ENCODE results near the gene SLC17A2. TPM values are rescaled to one million over a fixed set of nuclear protein-coding genes. Genes with fewer than 3 reads are reported as not detected.
"Not testable (repeated sequence)": the region's sequence is repeated elsewhere in the genome, so short reads cannot be mapped to it uniquely, and the experiment has no call there.

SLC17A2 gene
- total and polyA plus RNA-seq, 9 donors, result not detected

DNA sequence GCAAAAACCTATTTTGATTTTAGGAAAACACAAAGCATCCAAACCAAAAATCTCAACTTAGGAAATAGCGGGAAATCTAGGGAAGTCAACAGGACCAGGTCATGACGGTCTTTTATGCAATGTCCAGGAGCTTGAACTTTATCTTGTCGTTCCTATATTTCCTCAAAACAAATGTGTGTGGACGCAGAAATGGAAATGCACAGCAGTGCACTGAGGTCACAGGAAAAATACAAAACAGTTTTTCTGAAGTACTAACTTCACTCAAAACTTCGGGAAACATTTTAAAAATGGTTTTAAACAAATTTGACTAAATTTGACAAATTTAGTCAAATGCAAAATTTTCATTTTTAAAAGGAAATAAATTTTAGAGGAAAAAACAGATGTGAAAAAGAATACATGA is 5.5 kb upstream of the SLC17A2 start:
- H3K36me3 ChIP-seq, result no peaks in the 10 kb centered on the region
- WGBS, 3 donors, result 75 to 85% (median 76%) methylated on average over 5 of the region's 5 CpGs
- DNase-seq, result no peak

DNA sequence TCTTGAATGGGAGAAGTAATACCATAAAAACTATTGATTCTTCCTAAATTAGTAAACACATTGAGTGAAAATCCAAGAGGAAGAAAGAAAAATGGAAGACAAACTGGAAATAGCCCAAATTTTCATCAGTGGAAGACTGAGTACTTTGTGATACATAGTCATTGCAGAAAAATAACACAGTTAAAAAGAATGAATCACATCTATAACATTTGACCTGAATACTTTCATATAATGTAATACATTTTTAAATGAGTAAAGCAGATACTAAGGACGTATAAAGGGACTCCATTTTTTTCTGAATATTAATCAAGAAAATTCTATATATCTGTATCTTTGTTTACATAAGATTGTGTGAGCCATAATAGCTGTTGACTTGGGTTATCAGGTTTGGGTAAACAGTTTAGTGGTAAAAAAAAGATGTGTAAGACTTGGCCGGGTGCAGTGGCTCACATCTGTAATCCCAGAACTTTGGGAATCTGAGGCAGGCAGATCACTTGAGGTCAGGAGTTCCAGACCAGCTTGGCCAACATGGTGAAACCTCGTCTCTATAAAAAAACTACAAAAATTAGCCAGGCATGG is 4.3 kb upstream of the SLC17A2 start:
- no peak overlapping the region for H3K4me3 ChIP-seq
- no peak overlapping the region for H3K27ac ChIP-seq
- TF ChIP-seq, protein P1, sequence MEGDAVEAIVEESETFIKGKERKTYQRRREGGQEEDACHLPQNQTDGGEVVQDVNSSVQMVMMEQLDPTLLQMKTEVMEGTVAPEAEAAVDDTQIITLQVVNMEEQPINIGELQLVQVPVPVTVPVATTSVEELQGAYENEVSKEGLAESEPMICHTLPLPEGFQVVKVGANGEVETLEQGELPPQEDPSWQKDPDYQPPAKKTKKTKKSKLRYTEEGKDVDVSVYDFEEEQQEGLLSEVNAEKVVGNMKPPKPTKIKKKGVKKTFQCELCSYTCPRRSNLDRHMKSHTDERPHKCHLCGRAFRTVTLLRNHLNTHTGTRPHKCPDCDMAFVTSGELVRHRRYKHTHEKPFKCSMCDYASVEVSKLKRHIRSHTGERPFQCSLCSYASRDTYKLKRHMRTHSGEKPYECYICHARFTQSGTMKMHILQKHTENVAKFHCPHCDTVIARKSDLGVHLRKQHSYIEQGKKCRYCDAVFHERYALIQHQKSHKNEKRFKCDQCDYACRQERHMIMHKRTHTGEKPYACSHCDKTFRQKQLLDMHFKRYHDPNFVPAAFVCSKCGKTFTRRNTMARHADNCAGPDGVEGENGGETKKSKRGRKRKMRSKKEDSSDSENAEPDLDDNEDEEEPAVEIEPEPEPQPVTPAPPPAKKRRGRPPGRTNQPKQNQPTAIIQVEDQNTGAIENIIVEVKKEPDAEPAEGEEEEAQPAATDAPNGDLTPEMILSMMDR (IDR thresholded peaks at IDR 0.05), result no peak
- no peak for TF ChIP-seq EP300 (IDR thresholded peaks at IDR 0.05)
- no peak for TF ChIP-seq POLR2A (IDR thresholded peaks at IDR 0.05)
- WGBS, 3 donors, result 60 to 79% (median 62%) methylated on average over 3 of the region's 3 CpGs
- H3K36me3 ChIP-seq, result no peaks in the 10 kb centered on the region
- no peaks in the 10 kb centered on the region for H3K9me3 ChIP-seq
- no peak for DNase-seq
- intact Hi-C loops (cut with DNase I), result no loop called here
- H3K27me3 ChIP-seq, result no peaks in the 10 kb centered on the region
- H3K4me1 ChIP-seq (ENCODE audit: insufficient read depth), result no peaks in the 10 kb centered on the region

More for the DNA sequence above, 5.5 kb upstream of the SLC17A2 start:
- Histone ChIP-seq H3K9me3 (no peaks in the 10 kb centered on the region), H3K27me3 (no peaks in the 10 kb centered on the region), H3K4me3 (no peak overlapping the region), H3K27ac (no peak overlapping the region), H3K4me1 (ENCODE audit: insufficient read depth) (no peaks in the 10 kb centered on the region)
- intact Hi-C loops (cut with DNase I), result no loop called here
- TF ChIP-seq, protein P1 (IDR thresholded peaks at IDR 0.05), result no peak
- TF ChIP-seq EP300 (IDR thresholded peaks at IDR 0.05), result no peak
- TF ChIP-seq POLR2A (IDR thresholded peaks at IDR 0.05), result no peak

DNA sequence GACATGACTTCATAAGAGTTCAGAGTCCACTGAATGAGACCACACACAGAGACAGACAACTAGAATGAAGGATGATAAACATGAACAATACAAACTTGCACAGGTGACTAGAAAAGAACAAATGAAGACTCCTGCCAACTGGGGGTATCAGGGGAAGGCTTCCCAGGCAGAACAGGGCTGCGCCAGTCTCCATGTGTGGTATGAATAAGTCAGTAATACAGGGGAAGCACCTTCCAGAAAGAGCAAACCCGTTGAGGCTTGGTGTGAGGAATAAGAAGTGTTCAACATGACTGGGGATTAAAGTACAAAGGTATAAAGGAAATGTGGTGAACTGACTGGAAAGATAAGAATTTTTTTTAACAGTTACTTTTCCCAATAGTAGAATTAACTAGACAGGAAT is 3.7 kb upstream of the SLC17A2 start:
- H3K27ac ChIP-seq, result no peak overlapping the region

DNA sequence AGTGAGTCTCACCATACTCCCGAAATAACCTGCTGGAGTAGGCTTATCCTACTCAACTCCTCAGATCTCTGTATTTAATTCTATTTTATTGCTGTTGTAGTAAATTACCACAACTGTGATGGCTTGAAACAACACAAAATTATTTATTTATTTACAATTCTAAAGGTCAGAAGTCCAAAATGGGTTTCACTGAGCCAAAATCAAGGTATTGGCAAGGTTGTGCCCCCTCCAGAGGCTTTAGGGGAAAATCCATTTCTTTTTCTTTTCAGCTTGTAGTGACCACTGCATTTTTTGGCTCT is 869 bp upstream of the SLC17A2 start:
- H3K36me3 ChIP-seq, result no peaks in the 10 kb centered on the region
- TF ChIP-seq, protein P1 (IDR thresholded peaks at IDR 0.05), result no peak
- TF ChIP-seq EP300 (IDR thresholded peaks at IDR 0.05) (no peak), POLR2A (IDR thresholded peaks at IDR 0.05) (no peak)
- no peak overlapping the region for H3K27ac ChIP-seq
- no peaks in the 10 kb centered on the region for H3K9me3 ChIP-seq
- WGBS, 3 donors, result 50 to 62% (median 59%) methylated on average over 1 of the region's 1 CpG
- H3K27me3 ChIP-seq, result no peaks in the 10 kb centered on the region
- no peaks in the 10 kb centered on the region for H3K4me1 ChIP-seq (ENCODE audit: insufficient read depth)
- intact Hi-C loops (cut with DNase I), result no loop called here
- no peak overlapping the region for H3K4me3 ChIP-seq
- DNase-seq, result no peak

More for the DNA sequence above, 3.7 kb upstream of the SLC17A2 start:
- Histone ChIP-seq H3K36me3 (no peaks in the 10 kb centered on the region), H3K27me3 (no peaks in the 10 kb centered on the region), H3K4me3 (no peak overlapping the region), H3K9me3 (no peaks in the 10 kb centered on the region), H3K4me1 (ENCODE audit: insufficient read depth) (no peaks in the 10 kb centered on the region)
- 83 to 86% (median 86%) methylated on average over 2 of the region's 2 CpGs for WGBS, 3 donors
- intact Hi-C loops (cut with DNase I), result no loop called here
- DNase-seq, result no peak
- no peak for TF ChIP-seq POLR2A (IDR thresholded peaks at IDR 0.05)
- TF ChIP-seq EP300 (IDR thresholded peaks at IDR 0.05), result no peak
- TF ChIP-seq, protein P1 (IDR thresholded peaks at IDR 0.05), result no peak

DNA sequence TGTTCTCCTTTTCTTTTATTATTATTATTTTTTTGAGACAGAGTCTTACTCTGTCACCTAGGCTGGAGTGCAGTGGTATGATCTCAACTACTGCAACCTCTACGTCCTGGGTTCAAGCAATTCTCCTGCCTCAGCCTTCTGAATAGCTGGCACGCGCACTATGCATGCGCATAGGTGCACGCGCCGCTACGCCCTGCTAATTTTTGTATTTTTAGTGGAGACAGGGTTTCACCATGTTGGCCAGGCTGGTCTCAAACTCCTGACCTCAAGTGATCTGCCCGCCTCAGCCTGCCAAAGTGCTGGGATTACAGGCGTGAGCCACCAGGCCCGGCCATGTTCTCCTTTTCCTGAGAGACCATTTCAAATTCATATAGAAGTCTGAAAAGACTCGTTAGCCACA is 706 bp downstream of the SLC17A2 start:
- 87 to 93% (median 91%) methylated on average over 12 of the region's 12 CpGs for WGBS, 3 donors
- H3K36me3 ChIP-seq; H3K4me3 ChIP-seq; H3K27ac ChIP-seq; H3K9me3 ChIP-seq; DNase-seq; H3K4me1 ChIP-seq (ENCODE audit: insufficient read depth); intact Hi-C loops (cut with DNase I); H3K27me3 ChIP-seq: not testable (repeated sequence)

All from ovary (tissue), 9 donors.